HG03108 (cell line): ENCODE measurements around the gene PDE4B.

ENCODE experiments used
- ATAC-seq: cut with Tn5 transposase; IDR thresholded peaks from one replicate; pipeline ENCODE4 v1.9.1; 2021; ENCODE audit warnings: moderate library complexity; ENCODE audit not compliant: unreplicated experiment

Gene PDE4B

GRCh38 chr1:66226985-66227384 lies 434.3 kb downstream of the PDE4B start:
- no peak for ATAC-seq

- ATAC-seq = no peak
Measured at GRCh38 chr1:66227966-66228365, 435.3 kb downstream of the PDE4B start.

- no peak for ATAC-seq
Measured at GRCh38 chr1:66231217-66231616, 438.5 kb downstream of the PDE4B start.

GRCh38 chr1:66231681-66232463 lies 439.2 kb downstream of the PDE4B start:
- no peak for ATAC-seq

- no peak for ATAC-seq
Measured at GRCh38 chr1:66237042-66237441, 444.3 kb downstream of the PDE4B start.

GRCh38 chr1:66237722-66238479 lies 445.2 kb downstream of the PDE4B start:
- no peak for ATAC-seq

- ATAC-seq = no peak
Measured at GRCh38 chr1:66239834-66240233, 447.1 kb downstream of the PDE4B start.

GRCh38 chr1:66240491-66241484 lies 448.1 kb downstream of the PDE4B start:
- no peak for ATAC-seq

GRCh38 chr1:66242646-66243547 lies 450.2 kb downstream of the PDE4B start:
- peak; percentile 83 for ATAC-seq

- no peak for ATAC-seq
Measured at GRCh38 chr1:66243548-66244130, 450.9 kb downstream of the PDE4B start.

- no peak for ATAC-seq
Measured at GRCh38 chr1:66244429-66244828, 451.7 kb downstream of the PDE4B start.

- ATAC-seq = no peak
Measured at GRCh38 chr1:66245691-66246090, 453.0 kb downstream of the PDE4B start.

- ATAC-seq = no peak
Measured at GRCh38 chr1:66246351-66247269, 453.9 kb downstream of the PDE4B start.

GRCh38 chr1:66247415-66248208 lies 454.9 kb downstream of the PDE4B start:
- peak; percentile 48 for ATAC-seq

GRCh38 chr1:66248257-66248656 lies 455.6 kb downstream of the PDE4B start:
- ATAC-seq = no peak

- ATAC-seq = no peak
Measured at GRCh38 chr1:66248746-66249145, 456.1 kb downstream of the PDE4B start.

- no peak for ATAC-seq
Measured at GRCh38 chr1:66250075-66250474, 457.4 kb downstream of the PDE4B start.

- no peak for ATAC-seq
Measured at GRCh38 chr1:66250478-66250877, 457.8 kb downstream of the PDE4B start.
